Effector memory CD8-positive, alpha-beta T cell (primary cell): ENCODE data around the gene FPR1.
A peak's percentile ranks its signal among the peaks of the same experiment; 100 is the strongest.
"Not testable (repeated sequence)": the region's sequence is repeated elsewhere in the genome, so short reads cannot be mapped to it uniquely, and the experiment has no call there.

Source experiments
- ATAC-seq: fragments of 150-1000 bp; cut with Tn5 transposase; replicated peaks from 2 replicates; pipeline ENCODE4 v1.10.0; 2021; ENCODE audit warnings: mild to moderate bottlenecking, moderate library complexity
- DNase-seq, 3 experiments: peaks; one replicate each; pipeline ENCODE4 v3.0.0; 2021
- H3K27ac Mint-ChIP-seq, 2 donors: one replicate each; pipeline ENCODE4 v1.8.0; 2022; ENCODE audit warnings: mild to moderate bottlenecking in 2 of 2, mixed read lengths in 2 of 2, moderate library complexity in 2 of 2
- H3K27me3 Mint-ChIP-seq, 2 donors: one replicate each; pipeline ENCODE4 v1.8.0; 2022; ENCODE audit warnings: mixed read lengths in 2 of 2
- H3K36me3 Mint-ChIP-seq: one replicate; pipeline ENCODE4 v1.8.0; 2022; ENCODE audit warnings: mild to moderate bottlenecking, moderate library complexity, mixed read lengths; ENCODE audit not compliant: insufficient read depth
- H3K4me1 Mint-ChIP-seq, 2 donors: one replicate each; pipeline ENCODE4 v1.8.0; 2022; ENCODE audit warnings: low read depth in 2 of 2, mixed read lengths in 2 of 2
- H3K4me3 Mint-ChIP-seq, 2 donors: one replicate each; pipeline ENCODE4 v1.8.0; 2022; ENCODE audit warnings: mild to moderate bottlenecking in 2 of 2, mixed read lengths in 2 of 2, moderate library complexity in 2 of 2
- H3K9me3 Mint-ChIP-seq, 2 donors: one replicate each; pipeline ENCODE4 v1.8.0; 2022; ENCODE audit warnings: mixed read lengths in 2 of 2

FPR1 gene

DNA sequence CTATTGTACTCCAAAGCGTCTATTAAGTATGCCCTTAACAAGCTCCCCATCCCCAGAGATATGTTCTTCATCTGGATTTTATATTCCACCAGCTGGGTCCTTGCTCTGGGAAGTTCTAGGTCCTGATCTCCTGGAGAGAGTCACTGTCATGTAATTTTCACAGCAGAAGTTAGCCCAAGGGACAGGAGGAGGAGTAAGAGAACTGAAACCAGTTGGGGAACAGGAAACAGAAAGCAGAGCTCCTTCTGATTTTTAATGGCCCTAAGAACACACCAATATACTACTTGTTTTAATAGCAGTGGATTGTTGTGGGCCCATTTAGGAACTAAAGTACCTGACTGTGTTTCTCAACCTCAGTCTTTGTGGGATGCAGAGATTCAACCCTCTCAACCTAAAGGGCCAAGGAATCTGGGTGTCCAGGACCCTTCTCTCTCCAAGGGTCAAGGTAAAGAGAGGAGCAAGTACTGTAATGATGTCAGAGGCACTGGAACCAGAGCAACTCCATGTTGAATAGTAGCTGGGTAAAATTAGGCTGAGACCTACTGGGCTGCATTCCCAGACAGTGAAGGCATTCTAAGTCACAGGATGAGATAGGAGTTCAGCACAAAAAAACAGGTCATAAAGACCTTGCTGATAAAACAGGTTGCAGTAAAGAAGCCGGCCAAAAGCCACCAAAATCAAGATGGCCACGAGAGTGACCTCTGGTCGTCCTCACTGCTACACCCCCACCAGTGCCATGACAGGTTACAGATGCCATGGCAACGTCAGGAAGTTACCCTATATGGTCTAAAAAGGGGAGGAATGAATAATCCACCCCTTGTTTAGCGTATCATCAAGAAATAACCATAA, 35.2 kb upstream of the FPR1 start:
- DNase-seq = no peak

DNA sequence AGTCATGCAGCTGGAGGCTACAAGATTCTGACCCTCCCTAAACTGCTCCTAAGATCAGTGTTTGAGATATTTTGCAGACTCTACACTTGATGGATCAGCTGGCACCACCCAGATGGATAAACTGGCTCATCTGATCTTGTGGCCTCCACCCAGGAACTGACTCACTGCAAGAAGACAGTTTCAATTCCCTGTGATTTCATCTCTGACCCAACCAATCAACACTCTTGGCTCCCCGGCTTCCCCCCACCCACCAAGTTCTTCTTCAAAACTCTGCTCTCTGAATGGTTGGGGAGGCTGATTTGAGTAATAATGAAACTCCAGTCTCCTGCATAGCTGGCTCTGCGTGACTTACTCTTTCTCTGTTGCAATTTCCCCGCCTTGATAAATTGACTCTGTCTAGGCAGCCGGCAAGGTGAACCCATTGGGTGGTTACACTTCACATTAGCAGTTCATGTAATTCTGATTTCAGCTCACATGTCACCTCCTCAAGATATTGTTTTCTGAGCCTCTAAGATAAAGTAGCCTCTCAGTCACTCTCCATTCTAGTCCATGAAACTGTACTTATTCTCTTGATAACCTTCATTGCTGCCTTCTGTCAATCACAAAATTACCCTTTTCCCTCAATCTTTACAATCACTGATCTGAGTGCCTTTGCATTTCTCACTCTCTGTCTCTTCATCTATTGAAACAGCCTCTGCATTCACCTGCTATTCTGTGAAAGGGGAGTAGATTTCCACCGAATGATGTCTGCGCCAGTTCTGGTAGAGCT, 33.4 kb upstream of the FPR1 start:
- Mint-ChIP-seq H3K4me3 (no peak overlapping the region), H3K36me3 (no peaks in the 10 kb centered on the region), H3K27me3 (peaks cover 5 to 16% of the 10 kb centered on the region in 2 donors), H3K9me3 (no peaks in the 10 kb centered on the region), H3K27ac (no peak overlapping the region), H3K4me1 (no peaks in the 10 kb centered on the region)
- DNase-seq (no peak), ATAC-seq (peak; percentile 35)

More for the DNA sequence above, 35.2 kb upstream of the FPR1 start:
- Mint-ChIP-seq H3K4me3 (no peak overlapping the region), H3K4me1 (no peaks in the 10 kb centered on the region), H3K27me3 (peaks cover 4 to 8% of the 10 kb centered on the region in 2 donors), H3K36me3 (no peaks in the 10 kb centered on the region), H3K9me3 (peaks cover 3 to 5% of the 10 kb centered on the region in 2 donors), H3K27ac (no peak overlapping the region)
- ATAC-seq = no peak

DNA sequence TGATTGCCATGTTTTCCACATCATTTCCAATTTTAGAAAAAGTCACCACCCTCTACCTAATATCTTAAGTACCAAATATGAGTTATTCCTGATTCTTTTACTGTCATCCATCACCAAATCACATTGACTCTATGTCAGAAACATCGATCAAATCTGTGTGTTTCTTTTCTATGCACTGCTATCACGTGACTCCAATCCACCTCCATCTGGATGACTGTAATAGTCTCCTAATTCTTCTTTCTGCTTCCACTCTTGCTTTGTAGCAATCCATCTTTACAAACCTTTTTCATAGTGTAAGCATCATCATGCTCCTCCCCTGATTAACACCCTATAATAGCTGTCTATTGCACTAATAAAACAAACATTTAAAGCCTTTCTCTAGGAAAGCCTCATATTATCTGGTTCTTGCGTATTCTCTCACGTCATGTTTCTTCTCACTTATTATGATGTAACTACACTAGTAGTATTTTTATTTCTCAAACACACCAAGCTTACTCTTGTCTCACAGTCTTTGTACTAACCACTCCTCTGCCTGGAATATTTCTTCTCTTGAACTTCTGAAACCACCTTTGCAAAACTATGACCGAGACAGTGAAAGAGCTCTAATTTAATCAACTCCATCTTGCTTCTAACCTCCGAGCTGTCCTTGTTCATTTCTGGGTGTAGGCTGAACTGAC, 32.6 kb upstream of the FPR1 start:
- Mint-ChIP-seq H3K4me3 (no peak overlapping the region), H3K27me3 (peaks cover 5 to 23% of the 10 kb centered on the region in 2 donors), H3K4me1 (no peaks in the 10 kb centered on the region), H3K9me3 (no peaks in the 10 kb centered on the region), H3K36me3 (no peaks in the 10 kb centered on the region), H3K27ac (no peak overlapping the region)
- ATAC-seq (no peak), DNase-seq (no peak)

DNA sequence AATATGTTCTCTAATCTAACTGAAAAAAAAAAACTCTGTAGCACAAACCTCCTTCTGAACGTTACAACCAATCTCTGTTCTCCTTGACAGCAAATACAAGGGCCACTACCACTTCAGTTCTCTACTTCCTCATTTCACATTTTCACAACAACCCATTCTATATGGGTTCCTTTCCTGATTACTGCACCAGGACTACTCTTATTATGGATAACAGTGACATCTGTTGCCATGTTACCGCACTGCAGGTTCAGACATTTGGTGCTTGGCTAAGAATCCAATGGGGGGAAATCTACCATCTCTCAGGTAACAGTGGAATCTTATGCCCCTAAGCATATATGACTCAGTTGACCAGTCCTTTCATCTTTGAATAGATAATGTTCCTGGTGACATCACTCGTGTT, 31.7 kb upstream of the FPR1 start:
- no peaks in the 10 kb centered on the region for H3K9me3 Mint-ChIP-seq
- H3K36me3 Mint-ChIP-seq = no peaks in the 10 kb centered on the region
- H3K27ac Mint-ChIP-seq = no peak overlapping the region
- no peak overlapping the region for H3K4me3 Mint-ChIP-seq
- no peak for ATAC-seq
- H3K27me3 Mint-ChIP-seq = peaks cover 10 to 28% of the 10 kb centered on the region in 2 donors
- DNase-seq = no peak
- no peaks in the 10 kb centered on the region for H3K4me1 Mint-ChIP-seq

DNA sequence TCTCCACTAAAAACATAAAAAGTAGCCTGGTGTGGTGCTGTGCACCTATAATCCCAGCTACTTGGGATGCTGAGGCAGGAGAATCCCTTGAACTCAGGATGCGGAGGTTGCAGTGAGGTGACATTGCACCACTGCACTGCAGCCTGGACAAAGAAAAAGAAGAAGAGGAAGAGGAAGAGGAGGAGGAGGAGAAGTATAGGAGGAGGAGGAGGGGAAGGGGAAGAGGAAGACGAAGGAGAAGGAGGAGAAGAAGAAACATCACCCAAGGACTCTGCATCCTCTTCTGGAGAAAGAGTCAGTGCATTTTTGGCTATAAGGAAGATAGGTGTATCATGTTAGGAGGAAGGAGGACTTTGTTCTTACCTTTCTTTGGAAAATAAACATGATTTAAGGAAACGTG, 30.3 kb upstream of the FPR1 start:
- ATAC-seq (no peak), DNase-seq (no peak)
- H3K9me3 Mint-ChIP-seq = no peaks in the 10 kb centered on the region
- H3K4me1 Mint-ChIP-seq = no peaks in the 10 kb centered on the region
- H3K36me3 Mint-ChIP-seq = no peaks in the 10 kb centered on the region
- no peak overlapping the region for H3K27ac Mint-ChIP-seq
- peaks cover 16 to 42% of the 10 kb centered on the region in 2 donors for H3K27me3 Mint-ChIP-seq
- H3K4me3 Mint-ChIP-seq = no peak overlapping the region

DNA sequence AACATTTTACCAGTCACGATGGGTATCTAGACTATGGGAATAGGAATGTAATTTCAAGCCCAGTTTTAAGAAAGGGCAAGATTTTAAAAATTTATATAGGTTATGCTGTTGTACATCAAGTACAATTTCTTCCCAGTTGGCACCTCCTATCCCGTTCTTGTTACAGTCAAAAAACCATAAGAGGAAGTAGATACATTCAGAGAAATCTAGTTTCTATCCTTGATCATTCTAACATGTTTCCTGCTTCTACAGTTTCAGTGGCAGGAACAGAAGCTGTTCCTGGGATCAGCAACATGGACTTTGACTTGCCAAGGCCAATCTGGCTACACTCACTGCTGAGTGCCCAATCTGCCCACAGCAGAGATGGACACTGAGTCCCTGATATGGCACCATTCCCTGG, 28.6 kb upstream of the FPR1 start:
- Mint-ChIP-seq H3K9me3 (peaks cover 0 to 3% of the 10 kb centered on the region in 2 donors), H3K4me3 (no peak overlapping the region), H3K4me1 (no peaks in the 10 kb centered on the region), H3K36me3 (no peaks in the 10 kb centered on the region), H3K27me3 (peaks cover 33 to 58% of the 10 kb centered on the region in 2 donors), H3K27ac (no peak overlapping the region)
- ATAC-seq (no peak), DNase-seq (no peak)

DNA sequence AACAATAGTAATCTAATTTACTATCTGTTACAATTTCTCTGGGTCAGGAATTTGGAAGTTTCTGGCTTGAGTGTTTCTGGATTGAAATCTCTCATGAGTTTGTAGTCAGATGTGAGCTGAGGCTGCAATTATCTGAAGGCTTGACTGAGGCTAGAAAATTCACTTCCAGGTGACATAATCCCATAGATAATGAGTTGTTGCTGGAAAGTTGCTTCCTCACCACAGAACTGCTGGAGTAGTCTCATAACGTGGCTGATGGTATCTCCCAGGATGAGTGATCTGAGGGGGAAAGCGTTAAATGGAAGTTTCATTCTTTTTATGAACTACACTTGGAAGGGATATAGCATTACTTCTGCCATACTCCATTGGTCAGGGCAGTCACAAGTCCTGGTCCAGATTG, 28.0 kb upstream of the FPR1 start:
- Mint-ChIP-seq H3K9me3 (peaks cover 0 to 3% of the 10 kb centered on the region in 2 donors), H3K27ac (no peak overlapping the region), H3K27me3 (peaks cover 39 to 63% of the 10 kb centered on the region in 2 donors), H3K4me3 (no peak overlapping the region), H3K36me3 (no peaks in the 10 kb centered on the region), H3K4me1 (no peaks in the 10 kb centered on the region)
- no peak for ATAC-seq
- no peak for DNase-seq

DNA sequence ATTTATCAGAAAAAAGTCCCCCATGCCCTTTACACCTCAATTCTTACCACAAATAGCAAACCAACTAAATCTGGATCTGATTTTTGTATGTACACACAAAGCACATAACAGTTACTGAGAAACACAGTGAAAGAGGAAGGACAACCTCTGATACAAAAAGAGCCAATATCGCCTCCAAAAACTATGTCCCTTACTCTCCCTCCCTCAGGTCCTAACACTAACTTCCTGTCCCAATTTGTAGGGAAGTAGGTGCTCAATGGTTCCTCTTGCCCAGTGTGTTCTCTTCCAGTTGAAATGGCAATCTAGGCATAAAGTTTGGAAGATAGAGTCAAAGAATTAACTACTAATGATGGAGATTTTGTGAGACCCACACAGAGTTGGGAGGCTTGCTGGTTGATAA, 27.5 kb upstream of the FPR1 start:
- no peak for DNase-seq
- H3K27ac Mint-ChIP-seq = no peak overlapping the region
- H3K4me3 Mint-ChIP-seq = no peak overlapping the region
- no peaks in the 10 kb centered on the region for H3K4me1 Mint-ChIP-seq
- peaks cover 0 to 3% of the 10 kb centered on the region in 2 donors for H3K9me3 Mint-ChIP-seq
- no peak for ATAC-seq
- no peaks in the 10 kb centered on the region for H3K36me3 Mint-ChIP-seq
- peaks cover 39 to 66% of the 10 kb centered on the region in 2 donors for H3K27me3 Mint-ChIP-seq

DNA sequence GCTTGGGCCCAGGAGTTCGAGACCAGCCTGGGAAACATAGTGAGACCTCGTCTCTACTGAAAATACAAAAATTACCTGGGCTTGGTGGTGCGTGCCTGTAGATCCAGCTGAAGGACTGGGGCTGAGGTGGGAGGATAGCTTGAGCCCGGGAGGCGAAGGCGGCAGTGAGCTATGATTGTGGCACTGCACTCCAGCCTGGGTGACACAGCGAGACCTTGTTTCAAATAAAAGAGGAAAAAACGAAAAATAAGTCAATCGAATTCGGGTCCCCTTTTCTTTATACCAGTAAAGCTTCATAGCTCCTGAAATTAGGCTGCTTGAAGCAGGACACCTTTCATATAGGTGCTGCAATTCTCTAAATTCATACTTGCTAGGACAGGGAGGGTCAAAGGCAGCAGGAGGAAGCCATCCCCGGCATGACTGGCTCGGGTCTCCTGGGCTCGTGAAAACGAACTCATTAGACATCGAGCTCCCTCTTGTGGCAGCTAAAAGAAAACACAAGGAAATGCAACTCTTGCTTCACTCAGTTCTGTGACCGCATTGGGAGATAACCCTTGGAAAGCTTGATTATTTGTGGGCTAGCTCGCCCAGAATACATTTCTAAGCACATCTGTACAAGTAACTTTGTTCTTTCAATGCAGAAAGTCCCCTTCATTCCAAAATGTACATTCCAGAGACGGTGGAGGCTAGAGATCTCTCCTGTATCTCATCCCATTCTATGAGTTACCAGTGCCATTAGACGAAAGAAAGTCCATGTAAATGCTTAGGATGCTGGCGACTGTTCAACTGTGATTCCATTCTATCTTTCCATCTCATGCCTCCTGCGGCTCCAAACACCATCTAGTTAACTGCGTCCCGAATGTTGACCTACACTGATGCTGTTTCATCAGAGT, 26.1 kb upstream of the FPR1 start:
- H3K27me3 Mint-ChIP-seq = peaks cover 44 to 79% of the 10 kb centered on the region in 2 donors
- DNase-seq = peak; percentile 5 to 8 (median 5)

DNA sequence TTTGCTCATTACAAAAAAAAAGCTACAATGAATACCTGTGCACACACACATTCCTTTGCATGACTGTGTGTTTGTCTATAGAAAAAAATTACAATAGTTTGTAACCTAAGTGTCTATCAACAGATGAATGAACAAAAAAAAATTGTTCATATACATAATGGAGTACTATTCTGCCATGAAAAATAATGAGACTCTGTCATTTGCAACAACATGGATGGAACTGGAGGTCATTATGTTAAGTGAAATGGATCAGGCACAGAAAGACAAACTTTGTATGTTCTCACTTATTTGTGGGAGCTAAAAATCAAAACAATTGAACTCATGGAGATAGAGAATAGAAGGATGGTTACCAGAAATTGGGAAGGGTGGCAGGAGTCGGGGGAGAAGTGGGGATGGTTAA, 24.9 kb upstream of the FPR1 start:
- H3K4me1 Mint-ChIP-seq, H3K4me3 Mint-ChIP-seq: not testable (repeated sequence)
- H3K27me3 Mint-ChIP-seq = peaks cover 45 to 78% of the 10 kb centered on the region in 2 donors

More for the DNA sequence above, 26.1 kb upstream of the FPR1 start:
- no peak for ATAC-seq
- peaks cover 5 to 7% of the 10 kb centered on the region in 2 donors for H3K9me3 Mint-ChIP-seq
- no peak overlapping the region for H3K27ac Mint-ChIP-seq
- no peaks in the 10 kb centered on the region for H3K4me1 Mint-ChIP-seq
- H3K4me3 Mint-ChIP-seq = no peak overlapping the region
- no peaks in the 10 kb centered on the region for H3K36me3 Mint-ChIP-seq

DNA sequence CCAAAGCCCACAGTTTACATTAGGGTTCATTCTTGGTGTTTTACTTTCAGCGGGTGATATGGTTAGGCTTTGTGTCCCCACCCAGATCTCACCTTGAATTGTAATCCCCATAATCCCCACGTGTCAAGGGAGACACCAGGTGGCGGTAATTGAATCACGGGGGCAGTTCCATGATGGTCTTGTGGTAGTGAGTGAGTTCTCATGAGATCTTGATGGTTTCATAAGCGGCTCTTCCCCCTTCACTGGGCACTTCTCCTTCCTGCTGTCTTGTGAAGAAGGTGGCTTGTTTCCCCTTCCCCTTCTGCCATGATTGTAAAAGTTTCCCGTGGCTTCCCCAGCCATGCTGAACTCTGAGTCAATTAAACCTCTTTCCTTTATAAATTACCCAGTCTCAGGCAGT, 21.3 kb upstream of the FPR1 start:
- Mint-ChIP-seq H3K4me1 (no peaks in the 10 kb centered on the region), H3K27me3 (peaks cover 52 to 69% of the 10 kb centered on the region in 2 donors), H3K4me3 (no peak overlapping the region), H3K9me3 (peaks cover 6 to 8% of the 10 kb centered on the region in 2 donors), H3K36me3 (no peaks in the 10 kb centered on the region), H3K27ac (no peak overlapping the region)
- DNase-seq (no peak), ATAC-seq (no peak)

More for the DNA sequence above, 24.9 kb upstream of the FPR1 start:
- H3K36me3 Mint-ChIP-seq, ATAC-seq, H3K9me3 Mint-ChIP-seq, H3K27ac Mint-ChIP-seq, DNase-seq: not testable (repeated sequence)

DNA sequence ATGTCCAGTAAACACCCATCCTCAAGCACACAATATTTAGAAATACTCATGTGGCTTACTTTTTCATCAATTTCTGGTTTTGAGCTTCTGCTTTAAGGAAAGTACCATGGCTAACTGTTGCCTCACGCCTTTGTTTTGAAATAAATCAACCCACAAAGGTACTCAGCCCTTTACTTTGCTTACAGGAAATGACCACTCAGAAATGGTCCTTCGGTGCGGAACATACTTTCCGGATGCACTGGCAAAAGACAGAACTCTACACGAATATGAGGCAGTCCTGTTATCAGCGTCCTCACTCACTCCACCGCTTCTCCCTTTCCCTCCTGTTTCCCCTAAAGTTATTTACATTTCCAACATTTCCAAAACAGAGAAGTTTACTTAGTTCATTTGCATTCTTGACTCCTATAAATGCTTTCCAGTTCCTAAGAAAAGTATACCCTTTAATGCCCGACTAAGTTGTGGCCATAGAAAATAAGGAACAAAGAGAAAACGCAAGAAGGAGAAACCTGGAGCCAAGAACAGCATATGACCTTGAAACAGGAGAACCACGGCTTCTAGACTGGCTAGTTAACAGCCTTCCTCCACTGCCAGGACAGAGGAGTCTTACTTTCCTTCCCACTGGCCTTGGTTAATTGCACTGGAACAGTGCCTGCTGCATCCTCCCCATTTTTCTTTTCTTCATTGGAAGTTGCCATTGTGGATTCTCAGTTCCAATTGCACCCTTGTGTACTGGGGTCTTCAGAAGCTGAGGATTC, 19.9 kb upstream of the FPR1 start:
- Mint-ChIP-seq H3K27me3 (peaks cover 45 to 55% of the 10 kb centered on the region in 2 donors), H3K27ac (no peak overlapping the region), H3K4me3 (no peak overlapping the region), H3K9me3 (peaks cover 6% of the 10 kb centered on the region in 2 donors), H3K4me1 (no peaks in the 10 kb centered on the region), H3K36me3 (no peaks in the 10 kb centered on the region)
- DNase-seq (no peak), ATAC-seq (no peak)
